ENCODE results near the gene IMPDH1.
A peak's percentile ranks its signal among the peaks of the same experiment; 100 is the strongest.

IMPDH1 gene

GRCh38 chr7:128359336-128359735, 50.4 kb downstream of the IMPDH1 start:
- Histone ChIP-seq H2AFZ (ENCODE audit: low read length, unreplicated experiment) (no peak overlapping the region), H3K4me3 (ENCODE audit: low read depth, low read length) (no peak overlapping the region), H3K27me3 (ENCODE audit: insufficient read depth, low read length) (peaks cover 52% of the 10 kb centered on the region), H3K36me3 (ENCODE audit: insufficient read depth, low read length) (no peaks in the 10 kb centered on the region), H3K79me2 (ENCODE audit: control insufficient read depth, insufficient read depth, low read length, unreplicated experiment) (no peaks in the 10 kb centered on the region), H3K4me1 (ENCODE audit: control insufficient read depth, insufficient read depth, low read length, unreplicated experiment) (no peaks in the 10 kb centered on the region), H3K27ac (ENCODE audit: low read depth, low read length) (no peak overlapping the region)

- no peak overlapping the region for H3K4me3 ChIP-seq (ENCODE audit: low read depth, low read length)
- no peak overlapping the region for H2AFZ ChIP-seq (ENCODE audit: low read length, unreplicated experiment)
- no peak overlapping the region for H3K27ac ChIP-seq (ENCODE audit: low read depth, low read length)
- H3K4me1 ChIP-seq (ENCODE audit: control insufficient read depth, insufficient read depth, low read length, unreplicated experiment): no peaks in the 10 kb centered on the region
- H3K79me2 ChIP-seq (ENCODE audit: control insufficient read depth, insufficient read depth, low read length, unreplicated experiment): no peaks in the 10 kb centered on the region
- no peaks in the 10 kb centered on the region for H3K36me3 ChIP-seq (ENCODE audit: insufficient read depth, low read length)
- peaks cover 50% of the 10 kb centered on the region for H3K27me3 ChIP-seq (ENCODE audit: insufficient read depth, low read length)
Measured at GRCh38 chr7:128358233-128358632, 51.5 kb downstream of the IMPDH1 start.

GRCh38 chr7:128357217-128357613, 52.6 kb downstream of the IMPDH1 start:
- H3K27ac ChIP-seq (ENCODE audit: low read depth, low read length): no peak overlapping the region
- no peaks in the 10 kb centered on the region for H3K79me2 ChIP-seq (ENCODE audit: control insufficient read depth, insufficient read depth, low read length, unreplicated experiment)
- no peaks in the 10 kb centered on the region for H3K4me1 ChIP-seq (ENCODE audit: control insufficient read depth, insufficient read depth, low read length, unreplicated experiment)
- H3K4me3 ChIP-seq (ENCODE audit: low read depth, low read length): no peak overlapping the region
- H3K36me3 ChIP-seq (ENCODE audit: insufficient read depth, low read length): no peaks in the 10 kb centered on the region
- no peak overlapping the region for H2AFZ ChIP-seq (ENCODE audit: low read length, unreplicated experiment)
- peaks cover 50% of the 10 kb centered on the region for H3K27me3 ChIP-seq (ENCODE audit: insufficient read depth, low read length)

- no peak overlapping the region for H2AFZ ChIP-seq (ENCODE audit: low read length, unreplicated experiment)
- no peak overlapping the region for H3K27ac ChIP-seq (ENCODE audit: low read depth, low read length)
- H3K79me2 ChIP-seq (ENCODE audit: control insufficient read depth, insufficient read depth, low read length, unreplicated experiment): no peaks in the 10 kb centered on the region
- H3K4me1 ChIP-seq (ENCODE audit: control insufficient read depth, insufficient read depth, low read length, unreplicated experiment): no peaks in the 10 kb centered on the region
- no peaks in the 10 kb centered on the region for H3K36me3 ChIP-seq (ENCODE audit: insufficient read depth, low read length)
- peaks cover 47% of the 10 kb centered on the region for H3K27me3 ChIP-seq (ENCODE audit: insufficient read depth, low read length)
- H3K4me3 ChIP-seq (ENCODE audit: low read depth, low read length): no peak overlapping the region
Measured at GRCh38 chr7:128356546-128357216, 53.1 kb downstream of the IMPDH1 start.

- H3K27ac ChIP-seq (ENCODE audit: low read depth, low read length): no peak overlapping the region
- H3K4me3 ChIP-seq (ENCODE audit: low read depth, low read length): no peak overlapping the region
- no peaks in the 10 kb centered on the region for H3K79me2 ChIP-seq (ENCODE audit: control insufficient read depth, insufficient read depth, low read length, unreplicated experiment)
- no peaks in the 10 kb centered on the region for H3K36me3 ChIP-seq (ENCODE audit: insufficient read depth, low read length)
- H3K4me1 ChIP-seq (ENCODE audit: control insufficient read depth, insufficient read depth, low read length, unreplicated experiment): no peaks in the 10 kb centered on the region
- no peak overlapping the region for H2AFZ ChIP-seq (ENCODE audit: low read length, unreplicated experiment)
- peaks cover 57% of the 10 kb centered on the region for H3K27me3 ChIP-seq (ENCODE audit: insufficient read depth, low read length)
Measured at GRCh38 chr7:128353610-128354009, 56.2 kb downstream of the IMPDH1 start.

GRCh38 chr7:128353189-128353588, 56.6 kb downstream of the IMPDH1 start:
- Histone ChIP-seq H3K79me2 (ENCODE audit: control insufficient read depth, insufficient read depth, low read length, unreplicated experiment) (no peaks in the 10 kb centered on the region), H3K4me1 (ENCODE audit: control insufficient read depth, insufficient read depth, low read length, unreplicated experiment) (no peaks in the 10 kb centered on the region), H3K27ac (ENCODE audit: low read depth, low read length) (no peak overlapping the region), H3K27me3 (ENCODE audit: insufficient read depth, low read length) (peaks cover 57% of the 10 kb centered on the region), H3K4me3 (ENCODE audit: low read depth, low read length) (no peak overlapping the region), H3K36me3 (ENCODE audit: insufficient read depth, low read length) (no peaks in the 10 kb centered on the region), H2AFZ (ENCODE audit: low read length, unreplicated experiment) (no peak overlapping the region)

GRCh38 chr7:128352636-128353035, 57.1 kb downstream of the IMPDH1 start:
- Histone ChIP-seq H3K4me3 (ENCODE audit: low read depth, low read length) (no peak overlapping the region), H3K27ac (ENCODE audit: low read depth, low read length) (no peak overlapping the region), H3K27me3 (ENCODE audit: insufficient read depth, low read length) (peaks cover 57% of the 10 kb centered on the region), H2AFZ (ENCODE audit: low read length, unreplicated experiment) (no peak overlapping the region), H3K36me3 (ENCODE audit: insufficient read depth, low read length) (no peaks in the 10 kb centered on the region), H3K79me2 (ENCODE audit: control insufficient read depth, insufficient read depth, low read length, unreplicated experiment) (no peaks in the 10 kb centered on the region), H3K4me1 (ENCODE audit: control insufficient read depth, insufficient read depth, low read length, unreplicated experiment) (no peaks in the 10 kb centered on the region)

- no peaks in the 10 kb centered on the region for H3K79me2 ChIP-seq (ENCODE audit: control insufficient read depth, insufficient read depth, low read length, unreplicated experiment)
Measured at GRCh38 chr7:128352153-128352537, 57.6 kb downstream of the IMPDH1 start.

GRCh38 chr7:128351296-128352152, 58.3 kb downstream of the IMPDH1 start:
- Histone ChIP-seq H3K4me3 (ENCODE audit: low read depth, low read length) (peak overlapping the region; percentile 29; the same call in 1 of the 2 replicates), H2AFZ (ENCODE audit: low read length, unreplicated experiment) (no peak overlapping the region), H3K27me3 (ENCODE audit: insufficient read depth, low read length) (peaks cover 57% of the 10 kb centered on the region), H3K27ac (ENCODE audit: low read depth, low read length) (no peak overlapping the region), H3K36me3 (ENCODE audit: insufficient read depth, low read length) (no peaks in the 10 kb centered on the region), H3K79me2 (ENCODE audit: control insufficient read depth, insufficient read depth, low read length, unreplicated experiment) (no peaks in the 10 kb centered on the region), H3K4me1 (ENCODE audit: control insufficient read depth, insufficient read depth, low read length, unreplicated experiment) (no peaks in the 10 kb centered on the region)

More at GRCh38 chr7:128352153-128352537, 57.6 kb downstream of the IMPDH1 start:
- no peaks in the 10 kb centered on the region for H3K4me1 ChIP-seq (ENCODE audit: control insufficient read depth, insufficient read depth, low read length, unreplicated experiment)
- no peak overlapping the region for H2AFZ ChIP-seq (ENCODE audit: low read length, unreplicated experiment)
- peaks cover 57% of the 10 kb centered on the region for H3K27me3 ChIP-seq (ENCODE audit: insufficient read depth, low read length)
- H3K36me3 ChIP-seq (ENCODE audit: insufficient read depth, low read length): no peaks in the 10 kb centered on the region
- no peak overlapping the region for H3K4me3 ChIP-seq (ENCODE audit: low read depth, low read length)
- H3K27ac ChIP-seq (ENCODE audit: low read depth, low read length): no peak overlapping the region

- no peak overlapping the region for H3K4me3 ChIP-seq (ENCODE audit: low read depth, low read length)
- no peak overlapping the region for H2AFZ ChIP-seq (ENCODE audit: low read length, unreplicated experiment)
- H3K27ac ChIP-seq (ENCODE audit: low read depth, low read length): no peak overlapping the region
- H3K4me1 ChIP-seq (ENCODE audit: control insufficient read depth, insufficient read depth, low read length, unreplicated experiment): no peaks in the 10 kb centered on the region
- H3K79me2 ChIP-seq (ENCODE audit: control insufficient read depth, insufficient read depth, low read length, unreplicated experiment): no peaks in the 10 kb centered on the region
- peaks cover 57% of the 10 kb centered on the region for H3K27me3 ChIP-seq (ENCODE audit: insufficient read depth, low read length)
- no peaks in the 10 kb centered on the region for H3K36me3 ChIP-seq (ENCODE audit: insufficient read depth, low read length)
Measured at GRCh38 chr7:128350708-128351295, 59.0 kb downstream of the IMPDH1 start.

Data from ACC112 (cell line).